ENCODE measurements around the gene TCEA3.

DNA sequence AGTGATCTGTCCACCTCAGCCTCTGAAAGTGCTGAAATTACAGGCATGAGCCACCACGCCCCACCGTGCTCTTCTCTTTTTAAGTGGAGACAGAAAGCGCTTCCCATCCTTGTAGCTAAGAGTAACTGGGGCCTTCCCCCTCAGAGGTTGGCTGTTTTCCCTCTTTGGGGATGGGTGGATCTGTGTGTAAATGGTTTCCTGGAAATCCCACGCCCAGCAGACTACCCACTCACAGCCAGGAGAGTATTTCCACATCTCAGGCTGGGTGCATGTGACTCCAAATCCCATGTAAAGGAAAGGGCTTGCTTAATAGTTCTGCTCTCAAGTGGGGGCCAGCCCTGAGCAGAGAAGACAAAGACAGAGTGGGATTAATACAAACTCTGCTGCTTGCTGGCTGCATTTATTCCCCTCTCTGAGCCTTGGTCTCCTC lies 19.6 kb upstream of the TCEA3 start:
- TF ChIP-seq, protein P1, sequence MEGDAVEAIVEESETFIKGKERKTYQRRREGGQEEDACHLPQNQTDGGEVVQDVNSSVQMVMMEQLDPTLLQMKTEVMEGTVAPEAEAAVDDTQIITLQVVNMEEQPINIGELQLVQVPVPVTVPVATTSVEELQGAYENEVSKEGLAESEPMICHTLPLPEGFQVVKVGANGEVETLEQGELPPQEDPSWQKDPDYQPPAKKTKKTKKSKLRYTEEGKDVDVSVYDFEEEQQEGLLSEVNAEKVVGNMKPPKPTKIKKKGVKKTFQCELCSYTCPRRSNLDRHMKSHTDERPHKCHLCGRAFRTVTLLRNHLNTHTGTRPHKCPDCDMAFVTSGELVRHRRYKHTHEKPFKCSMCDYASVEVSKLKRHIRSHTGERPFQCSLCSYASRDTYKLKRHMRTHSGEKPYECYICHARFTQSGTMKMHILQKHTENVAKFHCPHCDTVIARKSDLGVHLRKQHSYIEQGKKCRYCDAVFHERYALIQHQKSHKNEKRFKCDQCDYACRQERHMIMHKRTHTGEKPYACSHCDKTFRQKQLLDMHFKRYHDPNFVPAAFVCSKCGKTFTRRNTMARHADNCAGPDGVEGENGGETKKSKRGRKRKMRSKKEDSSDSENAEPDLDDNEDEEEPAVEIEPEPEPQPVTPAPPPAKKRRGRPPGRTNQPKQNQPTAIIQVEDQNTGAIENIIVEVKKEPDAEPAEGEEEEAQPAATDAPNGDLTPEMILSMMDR (IDR thresholded peaks at IDR 0.05; ENCODE audit: extremely low read depth in 1 of 2, insufficient read depth in 1 of 2, low read depth in 1 of 2, low read length in 2 of 2), result no peak
- TF ChIP-seq POLR2A (IDR thresholded peaks at IDR 0.05; ENCODE audit: low read depth, low read length) (no peak), FOS (IDR thresholded peaks at IDR 0.05; ENCODE audit: borderline replicate concordance, insufficient read depth, low read length) (no peak), POLR2AphosphoS5 (IDR thresholded peaks at IDR 0.05; ENCODE audit: insufficient read depth, low read depth, low read length) (no peak), JUN (IDR thresholded peaks at IDR 0.05; ENCODE audit: borderline replicate concordance, insufficient read depth, insufficient read length, low read depth) (no peak), GATA2 (IDR thresholded peaks at IDR 0.05; ENCODE audit: insufficient read depth, insufficient read length, low read depth, low read length) (no peak), MYC (IDR thresholded peaks at IDR 0.05; ENCODE audit: low read depth, low read length) (no peak)
- TF ChIP-seq, protein P2, sequence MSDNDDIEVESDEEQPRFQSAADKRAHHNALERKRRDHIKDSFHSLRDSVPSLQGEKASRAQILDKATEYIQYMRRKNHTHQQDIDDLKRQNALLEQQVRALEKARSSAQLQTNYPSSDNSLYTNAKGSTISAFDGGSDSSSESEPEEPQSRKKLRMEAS (IDR thresholded peaks at IDR 0.05; ENCODE audit: insufficient read depth, insufficient read length), result no peak
